Measurements from ENCODE around the gene TGFA. TPM values are rescaled to one million over a fixed set of nuclear protein-coding genes. Genes with fewer than 3 reads are reported as not detected.

The TGFA gene
- total and polyA plus RNA-seq, 10 of the 15 experiments (the other 5 are each of a cell fraction or from before 2014, with no cell fraction given), result 0.03 to 0.23 TPM; not detected in 8

GRCh38 chr2:70518557-70518956, 35.1 kb downstream of the TGFA start:
- no peak for ATAC-seq
- intact Hi-C loops (cut with micrococcal nuclease; ENCODE audit: unreplicated experiment) (no loop called here), in situ Hi-C loops (cut with MboI) (no loop called here)
- H3K79me2 ChIP-seq (ENCODE audit: control insufficient read depth, insufficient read depth, low read length), result no peaks in the 10 kb centered on the region
- ChIA-PET POLR2A (no interaction called here), RAD21 (ENCODE audit: unreplicated experiment) (no interaction called here), SMC1A (ENCODE audit: uncharacterized antibody, unreplicated experiment) (no interaction called here), CTCF (no interaction called here)
- no peak for DNase-seq (ENCODE audit: low read depth, low spot score)
- FAIRE-seq, result no peak
- H2AFZ ChIP-seq (ENCODE audit: control insufficient read depth, low read depth, low read length), result no peak overlapping the region
- TF ChIP-seq HCFC1 (IDR thresholded peaks at IDR 0.05; ENCODE audit: low read length) (no peak), IKZF1 (conservative IDR thresholded peaks at IDR 0.05) (no peak), CHD1 (IDR thresholded peaks at IDR 0.05; ENCODE audit: low read depth, low read length) (no peak), NFYA (IDR thresholded peaks at IDR 0.05; ENCODE audit: borderline replicate concordance, low read depth, low read length) (no peak), MAX (IDR thresholded peaks at IDR 0.05; ENCODE audit: low read depth, low read length) (no peak), NFIC (IDR thresholded peaks at IDR 0.05; ENCODE audit: low read depth, low read length) (no peak), FOXK2 (IDR thresholded peaks at IDR 0.05) (no peak), WRNIP1 (IDR thresholded peaks at IDR 0.05; ENCODE audit: borderline replicate concordance, low read depth, low read length) (no peak), LARP7 (IDR thresholded peaks at IDR 0.05) (no peak), JUNB (IDR thresholded peaks at IDR 0.05) (no peak), RUNX3 (IDR thresholded peaks at IDR 0.05; ENCODE audit: low read length) (no peak), ELK1 (IDR thresholded peaks at IDR 0.05; ENCODE audit: low read depth, low read length) (no peak), ZSCAN29 (IDR thresholded peaks at IDR 0.05) (no peak), CHD4 (IDR thresholded peaks at IDR 0.05) (no peak)
- 82% methylated on average over 1 of the region's 1 CpG for WGBS (ENCODE audit: insufficient coverage, insufficient replicate concordance, low lambda C conversion rate, missing lambda C conversion rate)
- H3K27ac ChIP-seq (ENCODE audit: control insufficient read depth, insufficient read depth), result no peak overlapping the region
- H3K4me3 ChIP-seq, result no peak overlapping the region
- no peaks in the 10 kb centered on the region for H3K9me3 ChIP-seq (replicated peaks; ENCODE audit: control insufficient read depth, insufficient read depth, low read length)
- H3K27me3 ChIP-seq (replicated peaks in 1 of 2; ENCODE audit: control insufficient read depth in 2 of 2, insufficient read depth in 2 of 2, low read length in 1 of 2), result no peaks in the 10 kb centered on the region; a peak in 1 of 4 replicates
- no peak overlapping the region for H3K9ac ChIP-seq (ENCODE audit: control insufficient read depth, insufficient read depth, low read length)
- no TSS peak for BruUV-seq (replicated peaks)
- no peak overlapping the region for H3K4me2 ChIP-seq (ENCODE audit: control insufficient read depth, insufficient read depth)
- H3K4me1 ChIP-seq (ENCODE audit: control insufficient read depth, insufficient read depth, low read length), result peaks cover 11% of the 10 kb centered on the region
- H4K20me1 ChIP-seq (ENCODE audit: control insufficient read depth, insufficient read depth), result 0 out of 2 replicates have a peak, but pooled peaks cover 3% of the 10 kb centered on the region
- H3K36me3 ChIP-seq (ENCODE audit: control insufficient read depth in 2 of 2, insufficient read depth in 2 of 2, low read length in 1 of 2), result no peaks in the 10 kb centered on the region
